ENCODE data around the gene HMGCL.
"Not testable (repeated sequence)": the region's sequence is repeated elsewhere in the genome, so short reads cannot be mapped to it uniquely, and the experiment has no call there.

The HMGCL gene

GRCh38 chr1:23825076-23825761 is at the start of gene HMGCL:
Gene HMGCL, minus strand, starts transcription at chr1:23825429. Its CDS starts 14 bp downstream, at chr1:23825415.
- DNase-seq: peak; percentile 92

DNA sequence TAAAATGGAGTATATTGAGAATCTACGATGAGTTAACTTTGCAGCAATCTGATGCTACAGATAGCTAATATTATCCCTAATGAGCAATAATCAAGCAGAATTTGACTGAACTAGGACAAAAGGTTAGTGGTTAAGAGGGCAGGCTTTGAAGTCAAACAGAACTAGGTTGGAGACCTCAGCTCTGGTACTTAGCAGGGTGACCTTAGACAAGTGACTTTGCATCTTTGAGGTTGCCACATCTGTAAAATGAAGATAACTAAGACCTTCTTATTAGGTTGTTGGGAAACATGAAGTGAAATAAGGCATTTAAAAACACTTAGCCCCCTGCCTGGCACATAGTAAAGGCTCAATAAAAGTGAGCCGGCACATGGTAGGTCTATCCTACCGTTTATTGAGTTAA is 47.2 kb upstream of the HMGCL start:
- no peak for DNase-seq

DNA sequence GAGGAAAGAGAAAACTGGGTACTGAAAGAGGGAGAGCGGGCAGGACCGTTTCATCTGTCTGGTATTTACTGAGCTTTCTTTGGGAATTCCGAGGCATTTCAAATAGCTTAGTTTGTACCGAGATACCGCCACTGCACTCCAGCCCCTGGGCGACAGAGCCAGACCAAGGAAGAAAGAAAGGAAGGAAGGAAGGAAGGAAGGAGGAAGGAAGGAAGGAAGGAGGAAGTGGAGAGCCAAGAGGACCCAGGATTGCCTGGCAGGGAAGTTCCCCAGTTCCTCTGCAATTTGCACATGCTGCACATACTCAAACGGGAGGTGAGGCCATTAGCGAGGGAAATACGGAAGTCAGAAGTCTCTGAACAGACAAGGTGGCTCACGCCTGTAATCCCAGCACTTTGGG is 43.8 kb upstream of the HMGCL start:
- DNase-seq: no peak

- no peak for DNase-seq
Measured at GRCh38 chr1:23868557-23869016, 43.4 kb upstream of the HMGCL start.

DNA sequence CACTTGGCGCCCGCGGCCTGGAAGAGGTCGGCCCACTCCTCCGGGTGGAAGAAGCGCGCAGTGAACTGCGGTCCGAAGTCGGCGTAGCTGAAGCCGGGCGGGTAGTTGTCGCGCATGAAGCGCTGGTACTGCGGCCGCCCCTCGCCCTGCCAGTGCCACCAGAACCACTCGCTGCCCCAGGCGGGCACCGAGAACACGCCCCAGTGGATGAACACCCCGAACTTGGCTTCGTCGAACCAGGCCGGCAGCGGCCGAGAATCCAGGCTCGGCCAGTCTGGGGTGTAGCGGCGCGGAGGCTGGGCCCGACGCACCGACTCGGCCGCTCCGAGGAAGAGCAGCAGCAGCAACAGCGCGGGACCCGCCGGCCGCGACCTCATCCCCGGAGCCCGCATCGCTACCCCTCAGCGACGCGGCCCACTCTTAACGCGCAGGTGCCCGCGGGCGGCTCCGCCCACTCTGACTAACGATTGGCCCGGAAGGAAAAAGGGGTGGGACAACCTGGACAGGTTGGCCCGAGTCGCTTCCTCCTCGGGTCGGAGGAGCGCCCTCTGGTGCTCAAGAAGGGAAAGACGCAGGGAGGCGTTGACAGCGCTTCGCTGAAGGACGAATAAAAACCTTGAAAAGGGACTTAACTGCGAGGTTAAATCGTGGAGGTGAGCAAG is 42.8 kb upstream of the HMGCL start, which contains the start of gene FUCA1:
FUCA1 (minus strand) TSS at position 396 of the 662 bp plus-strand sequence; CDS start at position 392, 4 bp downstream.
- peak; percentile 95 for DNase-seq

- no peak for DNase-seq
Measured at GRCh38 chr1:23867542-23867894, 42.3 kb upstream of the HMGCL start.

DNA sequence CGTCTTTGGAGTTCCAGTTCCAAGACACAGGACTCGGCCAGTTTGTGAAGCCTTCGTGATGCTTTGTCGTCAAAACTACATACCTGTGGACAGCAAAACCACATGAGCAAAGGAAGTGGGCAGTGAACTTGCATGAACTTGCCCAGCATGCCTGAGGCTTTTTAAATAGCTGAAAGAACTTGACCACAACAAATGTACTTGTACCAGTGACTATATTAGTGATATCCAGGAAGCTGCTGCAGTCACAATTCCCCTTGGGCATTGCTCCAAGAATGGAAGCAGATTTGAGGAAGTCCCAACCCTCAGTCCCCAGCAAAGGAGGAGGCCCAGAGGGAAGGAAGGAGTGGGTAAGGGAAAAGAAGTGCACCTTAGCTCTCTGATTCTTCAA is 40.3 kb upstream of the HMGCL start:
- DNase-seq: no peak

DNA sequence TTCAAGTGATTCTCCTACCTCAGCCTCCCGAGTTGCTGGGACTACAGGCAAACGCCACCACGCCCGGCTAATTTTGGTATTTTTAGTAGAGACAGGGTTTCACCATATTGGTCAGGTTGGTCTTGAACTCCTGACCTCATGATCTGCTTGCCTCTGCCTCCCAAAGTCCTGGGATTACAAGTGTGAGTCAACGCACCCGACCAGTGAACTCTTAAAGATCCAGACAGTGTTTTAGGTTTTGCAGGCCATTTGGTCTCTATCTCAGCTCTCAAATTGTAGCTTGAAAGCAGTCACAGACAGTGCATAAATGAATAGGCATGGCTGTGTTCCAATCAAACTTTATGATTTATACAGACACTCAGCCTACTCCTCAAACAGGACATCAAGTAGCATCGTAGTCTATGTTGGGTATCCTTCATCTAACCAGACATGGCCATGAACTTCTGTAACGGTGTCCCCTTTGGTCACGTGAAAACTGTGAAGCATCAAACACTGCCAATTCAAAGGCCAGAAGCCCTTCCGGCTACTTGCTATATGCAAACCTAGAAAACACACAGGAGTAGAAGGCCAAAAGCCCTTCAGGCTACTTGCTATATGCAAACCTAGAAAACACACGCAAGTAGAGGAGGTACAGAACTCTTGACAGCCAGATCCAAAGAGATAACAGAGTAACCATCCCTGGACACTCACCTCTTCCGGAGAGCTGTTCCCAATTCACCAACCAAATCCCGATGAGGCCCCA is 39.7 kb upstream of the HMGCL start:
- DNase-seq: no peak

- DNase-seq: no peak
Measured at GRCh38 chr1:23862640-23863039, 37.4 kb upstream of the HMGCL start.

DNA sequence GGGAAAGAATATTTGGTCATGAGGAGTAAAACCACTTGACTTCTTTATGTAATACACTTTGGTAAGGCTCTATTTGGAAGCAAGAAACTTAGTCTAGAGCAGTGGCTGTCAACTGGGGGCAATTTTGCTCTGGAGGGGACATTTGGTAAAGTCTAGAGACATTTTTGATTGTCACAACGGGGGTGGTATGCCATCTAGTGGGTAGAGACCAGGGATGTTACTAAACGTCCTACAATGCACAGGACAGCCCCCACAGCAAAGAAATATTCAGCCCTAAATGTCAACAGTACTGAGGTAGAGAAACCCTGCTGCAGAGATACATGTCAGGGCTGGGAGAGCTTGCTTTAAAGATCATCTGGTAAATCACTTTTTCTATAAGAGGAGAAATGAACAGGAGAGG is 29.3 kb upstream of the HMGCL start:
- peak; percentile 5 for DNase-seq

DNA sequence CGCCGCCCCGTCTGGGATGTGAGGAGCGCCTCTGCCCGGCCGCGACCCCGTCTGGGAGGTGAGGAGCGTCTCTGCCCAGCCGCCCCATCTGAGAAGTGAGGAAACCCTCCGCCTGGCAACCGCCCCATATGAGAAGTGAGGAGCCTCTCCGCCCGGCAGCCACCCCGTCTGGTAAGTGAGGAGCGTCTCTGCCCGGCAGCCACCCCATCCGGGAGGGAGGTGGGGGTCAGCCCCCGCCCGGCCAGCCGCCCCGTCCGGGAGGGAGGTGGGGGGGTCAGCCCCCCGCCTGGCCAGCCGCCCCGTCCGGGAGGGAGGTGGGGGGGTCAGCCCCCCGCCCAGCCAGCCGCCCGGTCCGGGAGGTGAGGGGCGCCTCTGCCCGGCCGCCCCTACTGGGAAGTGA is 27.9 kb upstream of the HMGCL start:
- DNase-seq: not testable (repeated sequence)

GRCh38 chr1:23851406-23851805 is 26.2 kb upstream of the HMGCL start:
- DNase-seq: not testable (repeated sequence)

GRCh38 chr1:23848673-23849616 is 23.7 kb upstream of the HMGCL start:
- DNase-seq: no peak

DNA sequence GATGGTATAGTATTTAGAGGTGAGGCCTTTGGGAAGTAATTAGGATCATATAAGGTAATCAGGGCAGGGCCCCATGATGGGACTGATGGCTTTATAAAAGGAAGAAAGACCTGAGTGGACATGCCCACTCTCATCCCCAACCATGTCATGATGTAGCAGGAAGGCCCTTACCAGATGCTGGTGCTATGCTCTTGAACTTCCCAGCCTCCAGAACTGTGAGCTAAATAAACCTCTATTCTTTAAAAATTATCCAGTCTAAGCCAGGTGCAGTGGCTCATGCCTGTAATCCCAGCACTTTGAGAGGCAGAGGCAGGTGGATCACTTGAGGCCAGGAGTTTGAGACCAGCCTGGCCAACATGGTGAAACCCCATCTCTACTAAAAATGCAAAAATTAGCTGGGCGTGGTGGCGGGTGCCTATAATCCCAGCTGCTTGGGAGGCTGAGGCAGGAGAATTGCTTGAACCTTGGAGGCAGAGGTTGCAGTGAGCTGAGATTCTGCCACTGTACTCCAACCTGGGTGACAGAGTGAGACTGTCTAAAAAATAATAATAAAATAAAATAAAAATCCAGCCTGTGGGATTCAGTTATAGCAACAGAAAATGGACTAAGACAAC is 22.4 kb upstream of the HMGCL start:
- not testable (repeated sequence) for DNase-seq

GRCh38 chr1:23845163-23845562 is 19.9 kb upstream of the HMGCL start:
- DNase-seq: no peak

DNA sequence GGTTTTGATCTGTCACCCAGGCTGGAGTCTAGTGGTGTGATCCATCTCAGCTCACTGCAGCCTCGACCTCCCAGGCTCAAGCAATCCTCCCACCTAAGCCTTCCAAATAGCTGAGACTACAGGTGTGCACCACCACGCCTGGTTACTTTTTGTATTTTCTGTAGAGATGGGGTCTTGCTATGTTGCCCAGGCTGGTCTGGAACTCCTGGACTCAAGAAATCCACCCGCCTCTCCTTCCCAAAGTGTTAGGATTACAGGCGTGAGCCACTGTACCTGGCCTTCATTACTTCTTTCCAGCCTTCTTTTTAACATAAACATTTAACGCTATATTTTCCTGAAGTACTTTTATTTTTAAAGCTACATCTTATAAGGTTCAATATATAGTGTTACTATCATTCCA is 18.4 kb upstream of the HMGCL start:
- no peak for DNase-seq

GRCh38 chr1:23838401-23838866 is 13.2 kb upstream of the HMGCL start:
- peak; percentile 81 for DNase-seq

DNA sequence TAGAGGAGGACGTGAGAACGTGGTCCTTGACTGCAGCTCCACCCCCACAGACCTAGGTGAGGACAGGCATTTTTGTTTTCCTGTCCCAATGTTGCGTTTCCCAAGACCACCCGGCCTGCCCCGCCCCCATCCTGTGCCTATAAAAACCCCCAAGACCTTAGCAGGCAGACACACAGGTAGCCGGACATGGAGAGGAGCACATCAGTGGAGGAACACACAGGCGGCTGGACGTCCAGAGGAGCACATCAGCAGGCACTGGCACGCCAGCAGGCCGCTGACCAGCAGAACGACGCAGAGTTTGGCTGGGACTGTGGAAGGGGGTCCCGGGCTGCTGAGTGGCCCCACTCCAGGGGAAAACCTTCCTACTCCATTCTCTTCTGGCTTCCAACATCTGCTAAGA is 12.7 kb upstream of the HMGCL start:
- peak; percentile 4 for DNase-seq

DNA sequence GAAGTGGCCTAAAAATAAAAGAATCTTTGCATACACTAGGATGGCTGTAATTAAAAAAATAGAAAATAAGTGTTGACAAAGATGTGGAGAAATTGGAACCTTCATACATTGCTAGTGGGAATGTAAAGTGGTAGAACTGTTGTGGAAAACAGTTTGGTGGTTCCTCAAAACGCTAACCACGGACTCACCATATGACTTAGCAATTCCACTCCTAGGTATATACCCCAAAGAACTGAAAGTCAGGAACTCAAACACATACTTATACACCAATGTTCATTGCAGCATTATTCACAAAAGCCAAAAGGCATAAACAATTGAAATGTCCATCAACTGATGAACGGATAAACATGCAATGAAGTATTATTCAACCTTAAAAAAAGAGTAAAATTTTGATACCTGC is 10.8 kb upstream of the HMGCL start:
- no peak for DNase-seq

GRCh38 chr1:23834156-23834555 is 8.9 kb upstream of the HMGCL start:
- not testable (repeated sequence) for DNase-seq

- DNase-seq: no peak
Measured at GRCh38 chr1:23827717-23828116, 2.5 kb upstream of the HMGCL start.

DNA sequence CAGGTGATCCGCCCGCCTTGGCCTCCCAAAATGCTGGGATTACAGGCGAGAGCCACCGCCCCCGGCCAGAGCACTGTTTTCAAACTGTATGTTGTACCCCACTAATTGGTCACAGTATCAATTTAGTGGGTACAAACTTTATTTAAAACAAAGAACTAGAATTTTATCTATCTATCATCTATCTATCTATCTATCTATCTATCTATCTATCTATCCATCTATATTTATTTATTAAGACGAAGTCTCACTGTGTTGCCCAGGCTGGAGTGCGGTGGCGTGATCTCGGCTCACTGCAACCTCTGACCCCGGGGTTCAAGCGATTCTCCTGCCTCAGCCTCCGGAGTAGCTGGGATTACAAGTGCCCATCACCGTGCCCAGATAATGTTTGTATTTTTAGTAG is 1.4 kb upstream of the HMGCL start:
- DNase-seq: not testable (repeated sequence)

Data from activated CD4-positive, alpha-beta T cell treated with anti-CD3 and anti-CD28 coated beads for 48 hours (primary cell).